Liver (tissue), 9 donors: ENCODE results near the gene ITGB7. TPM values are rescaled to one million over a fixed set of nuclear protein-coding genes. Genes with fewer than 3 reads are reported as not detected.
A peak's percentile ranks its signal among the peaks of the same experiment; 100 is the strongest.

Source experiments
- DNase-seq: peaks from one replicate; pipeline ENCODE4 v3.0.0-alpha.2; 2017; ENCODE audit warnings: low spot score
- H3K27ac ChIP-seq, 2 donors: one replicate each; pipeline ENCODE4 v1.7.0; 2013; ENCODE audit warnings: inconsistent platforms in 2 of 2, low read length in 2 of 2, control low read depth in 1 of 2, low read depth in 1 of 2, mild to moderate bottlenecking in 1 of 2
- H3K27me3 ChIP-seq, 4 donors: one replicate each; pipeline versions ENCODE4 v1.6.1 to v1.7.0; 2013; ENCODE audit warnings: low read length in 3 of 4, inconsistent platforms in 1 of 4, mild to moderate bottlenecking in 1 of 4, moderate library complexity in 1 of 4; ENCODE audit not compliant: control insufficient read depth in 4 of 4, insufficient read depth in 4 of 4
- H3K36me3 ChIP-seq, 4 donors: one replicate each; pipeline versions ENCODE4 v1.6.1 to v1.7.0; 2013; ENCODE audit warnings: low read length in 3 of 4, mild to moderate bottlenecking in 3 of 4, low read depth in 1 of 4, moderate library complexity in 1 of 4; ENCODE audit not compliant: control insufficient read depth in 4 of 4, insufficient read depth in 3 of 4
- H3K4me1 ChIP-seq, 4 donors: one replicate each; pipeline versions ENCODE4 v1.6.1 to v1.7.0; 2013; ENCODE audit warnings: low read length in 3 of 4, mild to moderate bottlenecking in 3 of 4, moderate library complexity in 1 of 4; ENCODE audit not compliant: control insufficient read depth in 4 of 4, insufficient read depth in 4 of 4
- H3K4me3 ChIP-seq, 3 donors: one replicate each; pipeline versions ENCODE4 v1.6.1 to v1.7.0; 2013; ENCODE audit warnings: low read length in 3 of 3, control low read depth in 1 of 3, low read depth in 1 of 3, mild to moderate bottlenecking in 1 of 3
- H3K9ac ChIP-seq, 2 donors: one replicate each; pipeline ENCODE4 v1.7.0; 2013; ENCODE audit warnings: low read length in 2 of 2, mild to moderate bottlenecking in 2 of 2, moderate library complexity in 2 of 2, control low read depth in 1 of 2, low read depth in 1 of 2
- H3K9me3 ChIP-seq, 4 donors: one replicate each; pipeline versions ENCODE4 v1.6.1 to v1.7.0; 2013; ENCODE audit warnings: low read length in 3 of 4; ENCODE audit not compliant: control insufficient read depth in 4 of 4
- CTCF ChIP-seq: fragments of 150-350 bp; IDR thresholded peaks from 2 replicates; pipeline ENCODE4 v1.5.1; 2017; ENCODE audit warnings: improper control_type of control experiment, low read depth, low read length; ENCODE audit not compliant: missing input control
- EGR1 ChIP-seq, 2 donors: IDR thresholded peaks; 2 replicates each; pipeline ENCODE4 v1.6.1; 2016 to 2018; ENCODE audit warnings: antibody characterized with exemption in 2 of 2, low read depth in 2 of 2
- FOXA1 ChIP-seq: IDR thresholded peaks from 2 replicates; pipeline ENCODE4 v1.6.1; 2016; ENCODE audit warnings: antibody characterized with exemption
- FOXA2 ChIP-seq: IDR thresholded peaks from 2 replicates; pipeline ENCODE4 v1.6.1; 2016; ENCODE audit warnings: antibody characterized with exemption
- GABPA ChIP-seq, 2 donors: IDR thresholded peaks in 1 of 2; conservative IDR thresholded peaks in 1 of 2; 2 replicates each; pipeline ENCODE4 v1.6.1; 2016; ENCODE audit warnings: antibody characterized with exemption in 2 of 2, mild to moderate bottlenecking in 1 of 2, moderate library complexity in 1 of 2
- HNF4A ChIP-seq, 2 donors: conservative IDR thresholded peaks; 2 replicates each; pipeline ENCODE4 v1.6.1; 2016; ENCODE audit warnings: antibody characterized with exemption in 2 of 2, mild to moderate bottlenecking in 2 of 2
- HNF4G ChIP-seq: IDR thresholded peaks from 2 replicates; pipeline ENCODE4 v1.6.1; 2016; ENCODE audit warnings: antibody characterized with exemption
- JUND ChIP-seq, 2 donors: IDR thresholded peaks; 2 replicates each; pipeline ENCODE4 v1.6.1; 2016; ENCODE audit warnings: antibody characterized with exemption in 2 of 2
- NR2F2 ChIP-seq: IDR thresholded peaks from 2 replicates; pipeline ENCODE4 v1.6.1; 2016; ENCODE audit warnings: antibody characterized with exemption
- RAD21 ChIP-seq, 2 donors: IDR thresholded peaks; 2 replicates each; pipeline ENCODE4 v1.6.1; 2016; ENCODE audit warnings: antibody characterized with exemption in 2 of 2, mild to moderate bottlenecking in 2 of 2
- REST ChIP-seq: IDR thresholded peaks from 2 replicates; pipeline ENCODE4 v1.6.1; 2016; ENCODE audit warnings: antibody characterized with exemption, mild to moderate bottlenecking
- RXRA ChIP-seq, 2 donors: IDR thresholded peaks; 2 replicates each; pipeline ENCODE4 v1.6.1; 2017 to 2018; ENCODE audit warnings: antibody characterized with exemption in 2 of 2, mild to moderate bottlenecking in 1 of 2
- SP1 ChIP-seq: IDR thresholded peaks from 2 replicates; pipeline ENCODE4 v1.6.1; 2018; ENCODE audit warnings: antibody characterized with exemption, mild to moderate bottlenecking
- TAF1 ChIP-seq: conservative IDR thresholded peaks from 2 replicates; pipeline ENCODE4 v1.6.1; 2016; ENCODE audit warnings: antibody characterized with exemption, mild to moderate bottlenecking
- YY1 ChIP-seq: IDR thresholded peaks from 2 replicates; pipeline ENCODE4 v1.6.1; 2016; ENCODE audit warnings: antibody characterized with exemption, mild to moderate bottlenecking
- WGBS: extraction: QIAGEN DNeasy Blood & Tissue Kit; methylation state at CpG from one replicate; pipeline ENCODE4 v1.1.7; 2013; 5-methylcytosine and 5-hydroxymethylcytosine counted together
- polyA plus RNA-seq, 2 donors: library from polyadenylated mRNA; stranded (reverse) in 1 of 2; unstranded in 1 of 2; fragments of 200-250 nt in 1 of 2; fragments of >200 nt in 1 of 2; fragmentation: Nextera tagmentation in 1 of 2; extraction: Ambion mirVana in 1 of 2; gene quantifications; one replicate each; pipeline versions ENCODE4 v1.2.1 to v1.2.3, GENCODE V29; 2013 to 2015
- total RNA-seq, 2 donors: library from RNA; depleted of rRNA; stranded (reverse); fragments of >200 nt; gene quantifications; one replicate each; pipeline ENCODE4 v1.2.3, GENCODE V29; 2014
- TF ChIP-seq, protein P1 (sequence below): IDR thresholded peaks from 2 replicates; pipeline ENCODE4 v1.6.1; 2016; ENCODE audit warnings: antibody characterized with exemption
- TF ChIP-seq, protein P2 (sequence below): IDR thresholded peaks from 2 replicates; pipeline ENCODE4 v1.6.1; 2016; ENCODE audit warnings: antibody characterized with exemption
- TF ChIP-seq, protein P3 (sequence below): IDR thresholded peaks from 2 replicates; pipeline ENCODE4 v1.6.1; 2016; ENCODE audit warnings: antibody characterized with exemption
- donor health status: healthy.
- donor health status: healthy.
- donor health status: healthy.
- donor health status: healthy.
- donor health status: healthy.

ITGB7 gene
- total and polyA plus RNA-seq, 4 donors = 1.7 to 2.4 (median 2.1) TPM

- TF ChIP-seq CTCF (no peak), FOXA2 (no peak), TAF1 (no peak), EGR1 (IDR thresholded peaks at IDR 0.05; ENCODE audit: low read depth in 2 of 2) (no peak), HNF4A (conservative IDR thresholded peaks at IDR 0.05) (no peak), JUND (IDR thresholded peaks at IDR 0.05) (no peak), RXRA (IDR thresholded peaks at IDR 0.05) (no peak), FOXA1 (no peak)
Measured at GRCh38 chr12:53160673-53161072, 46.4 kb downstream of the ITGB7 start (continued).

GRCh38 chr12:53160000-53160399 is 47.1 kb downstream of the ITGB7 start:
- no peak for DNase-seq
- peak overlapping the region in 1 of 2 donors; percentile 17 for H3K27ac ChIP-seq

GRCh38 chr12:53159195-53159839 is 47.7 kb downstream of the ITGB7 start:
- 8% methylated on average over 14 of the region's 14 CpGs for WGBS
- TF ChIP-seq FOXA2 (no peak), TAF1 (no peak), CTCF (peak; percentile 99), HNF4G (no peak), FOXA1 (no peak), GABPA (IDR thresholded peaks at IDR 0.05 in 1 of 2, conservative IDR thresholded peaks at IDR 0.05 in 1 of 2) (no peak), JUND (IDR thresholded peaks at IDR 0.05) (no peak), RXRA (IDR thresholded peaks at IDR 0.05) (peak; percentile 37 to 45), HNF4A (conservative IDR thresholded peaks at IDR 0.05) (peak; percentile 44 to 49), RAD21 (IDR thresholded peaks at IDR 0.05) (peak; percentile 95 to 97), NR2F2 (no peak), SP1 (peak; percentile 29), EGR1 (IDR thresholded peaks at IDR 0.05; ENCODE audit: low read depth in 2 of 2) (no peak), YY1 (no peak), REST (no peak)
- TF ChIP-seq, protein P1, sequence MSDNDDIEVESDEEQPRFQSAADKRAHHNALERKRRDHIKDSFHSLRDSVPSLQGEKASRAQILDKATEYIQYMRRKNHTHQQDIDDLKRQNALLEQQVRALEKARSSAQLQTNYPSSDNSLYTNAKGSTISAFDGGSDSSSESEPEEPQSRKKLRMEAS = no peak
- TF ChIP-seq, protein P2, sequence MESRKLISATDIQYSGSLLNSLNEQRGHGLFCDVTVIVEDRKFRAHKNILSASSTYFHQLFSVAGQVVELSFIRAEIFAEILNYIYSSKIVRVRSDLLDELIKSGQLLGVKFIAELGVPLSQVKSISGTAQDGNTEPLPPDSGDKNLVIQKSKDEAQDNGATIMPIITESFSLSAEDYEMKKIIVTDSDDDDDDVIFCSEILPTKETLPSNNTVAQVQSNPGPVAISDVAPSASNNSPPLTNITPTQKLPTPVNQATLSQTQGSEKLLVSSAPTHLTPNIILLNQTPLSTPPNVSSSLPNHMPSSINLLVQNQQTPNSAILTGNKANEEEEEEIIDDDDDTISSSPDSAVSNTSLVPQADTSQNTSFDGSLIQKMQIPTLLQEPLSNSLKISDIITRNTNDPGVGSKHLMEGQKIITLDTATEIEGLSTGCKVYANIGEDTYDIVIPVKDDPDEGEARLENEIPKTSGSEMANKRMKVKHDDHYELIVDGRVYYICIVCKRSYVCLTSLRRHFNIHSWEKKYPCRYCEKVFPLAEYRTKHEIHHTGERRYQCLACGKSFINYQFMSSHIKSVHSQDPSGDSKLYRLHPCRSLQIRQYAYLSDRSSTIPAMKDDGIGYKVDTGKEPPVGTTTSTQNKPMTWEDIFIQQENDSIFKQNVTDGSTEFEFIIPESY = no peak
- TF ChIP-seq, protein P3, sequence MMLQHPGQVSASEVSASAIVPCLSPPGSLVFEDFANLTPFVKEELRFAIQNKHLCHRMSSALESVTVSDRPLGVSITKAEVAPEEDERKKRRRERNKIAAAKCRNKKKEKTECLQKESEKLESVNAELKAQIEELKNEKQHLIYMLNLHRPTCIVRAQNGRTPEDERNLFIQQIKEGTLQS = peak; percentile 88
- Histone ChIP-seq H3K27ac (peak overlapping the region in 1 of 2 donors; percentile 17), H3K36me3 (peaks cover 0 to 2% (median 0%) of the 10 kb centered on the region in 4 donors), H3K4me1 (peaks cover 12 to 53% (median 52%) of the 10 kb centered on the region in 4 donors), H3K9me3 (no peaks in the 10 kb centered on the region), H3K9ac (no peak overlapping the region), H3K4me3 (no peak overlapping the region), H3K27me3 (no peaks in the 10 kb centered on the region)
- peak; percentile 88 for DNase-seq

More at GRCh38 chr12:53160000-53160399, 47.1 kb downstream of the ITGB7 start:
- no peak overlapping the region for H3K9ac ChIP-seq
- no peak overlapping the region for H3K4me3 ChIP-seq
- no peak for TF ChIP-seq NR2F2
- no peak for TF ChIP-seq HNF4G
- TF ChIP-seq FOXA1 = no peak
- TF ChIP-seq RAD21 (IDR thresholded peaks at IDR 0.05) = no peak
- no peak for TF ChIP-seq HNF4A (conservative IDR thresholded peaks at IDR 0.05)
- 63% methylated on average over 16 of the region's 16 CpGs for WGBS
- H3K27me3 ChIP-seq = no peaks in the 10 kb centered on the region
- H3K36me3 ChIP-seq = peaks cover 0 to 2% (median 0%) of the 10 kb centered on the region in 4 donors
- no peaks in the 10 kb centered on the region for H3K9me3 ChIP-seq
- H3K4me1 ChIP-seq = peaks cover 12 to 53% (median 52%) of the 10 kb centered on the region in 4 donors
